K562 (cell line): Measurements from ENCODE around the gene DIPK1B. TPM values are rescaled to one million over a fixed set of nuclear protein-coding genes. Genes with fewer than 3 reads are reported as not detected.

ENCODE experiments used
- ATAC-seq: fragments of 200-7000 bp; cut with Tn5 transposase; 3 replicates; pipeline ENCODE4 v1.9.1; 2020; ENCODE audit warnings: moderate library complexity
- BruUV-seq: library from RNA; stranded (reverse); fragments of 400-500 nt; replicated peaks from 2 replicates; lab custom pipeline; 2021; lab: Mats Ljungman, UMichigan
- CTCF ChIA-PET: fragments of 300-600 bp; formaldehyde crosslinking; extraction: SDS; loops from one replicate; lab custom pipeline; 2021; ENCODE audit warnings: low intra/inter-chr PET ratio; lab: Yijun Ruan, JAX
- POLR2A ChIA-PET: fragments of 300-600, 350-650 bp; sonication (Branson Sonifier 250); formaldehyde crosslinking; extraction: SDS; loops from one replicate; lab custom pipeline; 2021; ENCODE audit warnings: antibody characterized with exemption, inconsistent platforms; lab: Yijun Ruan, JAX
- DNase-seq, 4 experiments: peaks; one replicate each; pipeline versions ENCODE4 v3.0.0 to v3.0.0-alpha.2; 2011 to 2018; ENCODE audit warnings: low spot score in 3 of 4, mixed read lengths in 3 of 4; ENCODE audit errors: extremely low read depth in 1 of 4
- FAIRE-seq: peaks from 2 replicates; lab custom pipeline; 2011; peaks lifted over from hg19 to GRCh38; lab: Jason Lieb, UNC
- H2AFZ ChIP-seq: 2 replicates; pipeline ENCODE4 v1.6.0; 2011; ENCODE audit warnings: low read depth, low read length, control low read depth, inconsistent platforms
- H3K27ac ChIP-seq: fragments of 200-600 bp; 3 replicates; pipeline ENCODE4 v1.8.0; 2011; ENCODE audit warnings: low read depth, mild to moderate bottlenecking, control low read depth, inconsistent platforms, low read length, moderate library complexity, mixed read lengths; ENCODE audit errors: extremely low read depth
- H3K27me3 ChIP-seq, 2 experiments: fragments of 300-600 bp in 1 of 2; 2 replicates in 1 of 2; 3 replicates in 1 of 2; pipeline versions ENCODE4 v1.6.0 to v1.8.0; 2011; ENCODE audit warnings: inconsistent platforms in 2 of 2, low read length in 2 of 2, mild to moderate bottlenecking in 1 of 2, mixed read lengths in 1 of 2, moderate library complexity in 1 of 2; ENCODE audit not compliant: control insufficient read depth in 2 of 2, insufficient read depth in 2 of 2
- H3K36me3 ChIP-seq: fragments of 300-600 bp; 3 replicates; pipeline ENCODE4 v1.8.0; 2011; ENCODE audit warnings: mild to moderate bottlenecking, low read length, inconsistent platforms; ENCODE audit not compliant: control insufficient read depth, insufficient read depth
- H3K4me1 ChIP-seq, 2 experiments: fragments of 200-600 bp in 1 of 2; replicated peaks in 1 of 2; 2 replicates in 1 of 2; 3 replicates in 1 of 2; pipeline versions ENCODE4 v1.5.1 to v1.8.0; 2011; ENCODE audit warnings: inconsistent platforms in 2 of 2, low read length in 2 of 2, mild to moderate bottlenecking in 1 of 2, mixed read lengths in 1 of 2, moderate library complexity in 1 of 2; ENCODE audit not compliant: control insufficient read depth in 2 of 2, insufficient read depth in 2 of 2
- H3K4me2 ChIP-seq: 2 replicates; pipeline ENCODE4 v1.6.1; 2011; ENCODE audit warnings: low read length, control low read depth, inconsistent platforms, mixed read lengths; ENCODE audit not compliant: insufficient read depth
- H3K4me3 ChIP-seq: fragments of 200-600 bp; sonication (generic), shearing (Covaris generic); 2 replicates; pipeline ENCODE4 v1.5.1; 2016; ENCODE audit warnings: control low read depth, inconsistent platforms
- H3K79me2 ChIP-seq: fragments of 200-600 bp; 3 replicates; pipeline ENCODE4 v1.8.0; 2011; ENCODE audit warnings: low read length, inconsistent platforms; ENCODE audit not compliant: control insufficient read depth, insufficient read depth
- H3K9ac ChIP-seq, 2 experiments: 2 replicates each; pipeline versions ENCODE4 v1.6.0 to v1.6.1; 2011; ENCODE audit warnings: low read depth in 2 of 2, low read length in 2 of 2, control low read depth in 1 of 2, inconsistent platforms in 1 of 2, mild to moderate bottlenecking in 1 of 2, mixed read lengths in 1 of 2; ENCODE audit not compliant: insufficient read depth in 1 of 2
- H3K9me1 ChIP-seq: one replicate; pipeline ENCODE4 v1.6.0; 2011; ENCODE audit warnings: inconsistent platforms, mild to moderate bottlenecking, low read length, moderate library complexity; ENCODE audit not compliant: control insufficient read depth, insufficient read depth
- H3K9me3 ChIP-seq: replicated peaks from 2 replicates; pipeline ENCODE4 v1.5.1; 2011; ENCODE audit warnings: low read depth, low read length, inconsistent platforms; ENCODE audit not compliant: control insufficient read depth, insufficient read depth
- H4K20me1 ChIP-seq: replicated peaks from 2 replicates; pipeline ENCODE4 v1.6.1; 2011; ENCODE audit warnings: low read length, inconsistent platforms, mixed read lengths; ENCODE audit not compliant: control insufficient read depth, insufficient read depth
- MED1 ChIP-seq: sonication (generic); formaldehyde crosslinking; IDR thresholded peaks from 2 replicates; pipeline ENCODE4 v1.8.1; 2023; ENCODE audit warnings: missing genetic modification reagents, borderline replicate concordance
- TAF7 ChIP-seq: fragments of 450-650 bp; IDR thresholded peaks from 2 replicates; pipeline ENCODE4 v1.6.1; 2016; ENCODE audit warnings: missing genetic modification characterization, missing compliant biosample characterization
- USF1 ChIP-seq: sonication (generic); formaldehyde crosslinking; IDR thresholded peaks from 2 replicates; pipeline ENCODE4 v1.9.0; 2022; ENCODE audit warnings: mild to moderate bottlenecking, missing genetic modification reagents
- ZBTB11 ChIP-seq, 3 experiments: fragments of 200-800 bp in 1 of 3; fragments of 250-450 bp in 1 of 3; fragments of 450-650 bp in 1 of 3; sonication (Bioruptor Pico) in 1 of 3; sonication (Bioruptor generic) in 1 of 3; formaldehyde crosslinking in 1 of 3; IDR thresholded peaks; 2 replicates each; pipeline versions ENCODE4 v1.6.1 to v1.8.0; 2016 to 2022; ENCODE audit warnings: mild to moderate bottlenecking in 2 of 3, missing genetic modification characterization in 2 of 3, missing compliant biosample characterization in 1 of 3, moderate library complexity in 1 of 3
- ZBTB7A ChIP-seq: IDR thresholded peaks from 2 replicates; pipeline ENCODE4 v1.6.1; 2011; ENCODE audit warnings: low read depth, mild to moderate bottlenecking, low read length, moderate library complexity, borderline replicate concordance; ENCODE audit not compliant: control insufficient read depth
- WGBS: fragments of 100-300 bp; shearing (Covaris generic); methylation state at CpG from one replicate; pipeline ENCODE4 v1.1.6; 2016; ENCODE audit warnings: low coverage, mixed read lengths; ENCODE audit not compliant: insufficient coverage; ENCODE audit errors: missing lambda C conversion rate; 5-methylcytosine and 5-hydroxymethylcytosine counted together
- in situ Hi-C: fragments of 300-500 bp; cut with MboI; formaldehyde crosslinking; loops from 4 replicates; pipeline ENCODE4 v1.15.0; 2018; ENCODE audit warnings: inconsistent platforms, mixed read lengths
- intact Hi-C: fragments of 100-400 bp; cut with micrococcal nuclease; formaldehyde crosslinking; loops from 2 replicates; pipeline ENCODE4 v1.14.2; 2022
- polyA plus RNA-seq, 8 experiments: library from polyadenylated mRNA; depleted of rRNA in 4 of 8; stranded (reverse) in 5 of 8; unstranded in 3 of 8; fragments of >200 nt; fragmentation: Nextera tagmentation in 2 of 8; fragmentation: Illumina TruSeq in 1 of 8; extraction: Ambion mirVana in 2 of 8; extraction: Trizol in 1 of 8; gene quantifications; 2 replicates each; pipeline versions ENCODE4 v1.2.1 to v1.2.3, GENCODE V29; 2011 to 2014; ENCODE audit warnings: inconsistent platforms in 1 of 8, missing spikeins in 1 of 8
- total RNA-seq, 7 experiments: library from RNA; depleted of rRNA in 6 of 7; stranded (reverse); fragments of >200 nt in 6 of 7; fragmentation: Illumina TruSeq in 2 of 7; extraction: Trizol in 2 of 7; gene quantifications; 2 replicates each; pipeline versions ENCODE4 v1.2.1 to v1.2.3, GENCODE V29; 2011 to 2021; ENCODE audit warnings: low replicate concordance in 1 of 7

Gene DIPK1B
- total and polyA plus RNA-seq, 9 of the 15 experiments (the other 6 are each of a cell fraction or from before 2014, with no cell fraction given) = 0.08 to 22.3 (median 5.9) TPM

- TF ChIP-seq ZBTB7A = 0 out of 2 replicates have a peak, but pooled peaks have one; percentile 26
- TF ChIP-seq TAF7 (tag) = no peak
These were observed 50.7 kb downstream of the DIPK1B start (continued) for GRCh38 chr9:136762915-136763648.

- BruUV-seq = no TSS peak
- Histone ChIP-seq H3K9me1 (no peaks in the 10 kb centered on the region), H3K36me3 (no peaks in the 10 kb centered on the region), H3K4me3 (no peak overlapping the region), H3K27me3 (peaks cover 0 to 5% of the 10 kb centered on the region in 2 experiments; a peak in 1 of 5 replicates), H3K27ac (no peak overlapping the region), H3K79me2 (no peaks in the 10 kb centered on the region), H3K4me1 (peaks cover 16 to 71% of the 10 kb centered on the region in 2 experiments; a peak in 4 of 5 replicates), H3K9me3 (no peaks in the 10 kb centered on the region), H3K4me2 (peak overlapping the region; percentile 58; the same call in 1 of the 2 replicates), H2AFZ (0 out of 2 replicates have a peak overlapping the region, but pooled peaks have one; percentile 80), H3K9ac (peak overlapping the region in 1 of 2 experiments; percentile 83; a peak in 2 of 4 replicates), H4K20me1 (no peaks in the 10 kb centered on the region)
- TF ChIP-seq USF1 (CRISPR knock-in tag) (peak; percentile 22; the same call in 1 of the 2 replicates), ZBTB11 (CRISPR knock-in tag; IDR thresholded peaks at IDR 0.05) (no peak), MED1 (CRISPR knock-in tag) (0 out of 2 replicates have a peak, but pooled peaks have one; percentile 16)
- CTCF ChIA-PET = interaction anchor here (0.7 kb wide), 1 partner anchor 21 kb away, joined by 3 read pairs; no protein-coding TSS in a partner anchor
- intact Hi-C loops (no loop called here), in situ Hi-C loops (no loop called here)
- FAIRE-seq = no peak
- POLR2A ChIA-PET = interaction anchor here (0.5 to 1.5 kb wide), 2 partner anchors 37 to 69 kb away, joined by 3 to 4 read pairs; no protein-coding TSS in a partner anchor
- DNase-seq = no peak
- WGBS = 83% methylated on average over 7 of the region's 14 CpGs
- no peak for ATAC-seq
These were observed 51.3 kb downstream of the DIPK1B start for GRCh38 chr9:136763649-136764035.
